ENCODE measurements around the gene TAB2.

GRCh38 chr6:149347067-149347466 is 29.6 kb downstream of the TAB2 start:
- TF ChIP-seq, protein P1, sequence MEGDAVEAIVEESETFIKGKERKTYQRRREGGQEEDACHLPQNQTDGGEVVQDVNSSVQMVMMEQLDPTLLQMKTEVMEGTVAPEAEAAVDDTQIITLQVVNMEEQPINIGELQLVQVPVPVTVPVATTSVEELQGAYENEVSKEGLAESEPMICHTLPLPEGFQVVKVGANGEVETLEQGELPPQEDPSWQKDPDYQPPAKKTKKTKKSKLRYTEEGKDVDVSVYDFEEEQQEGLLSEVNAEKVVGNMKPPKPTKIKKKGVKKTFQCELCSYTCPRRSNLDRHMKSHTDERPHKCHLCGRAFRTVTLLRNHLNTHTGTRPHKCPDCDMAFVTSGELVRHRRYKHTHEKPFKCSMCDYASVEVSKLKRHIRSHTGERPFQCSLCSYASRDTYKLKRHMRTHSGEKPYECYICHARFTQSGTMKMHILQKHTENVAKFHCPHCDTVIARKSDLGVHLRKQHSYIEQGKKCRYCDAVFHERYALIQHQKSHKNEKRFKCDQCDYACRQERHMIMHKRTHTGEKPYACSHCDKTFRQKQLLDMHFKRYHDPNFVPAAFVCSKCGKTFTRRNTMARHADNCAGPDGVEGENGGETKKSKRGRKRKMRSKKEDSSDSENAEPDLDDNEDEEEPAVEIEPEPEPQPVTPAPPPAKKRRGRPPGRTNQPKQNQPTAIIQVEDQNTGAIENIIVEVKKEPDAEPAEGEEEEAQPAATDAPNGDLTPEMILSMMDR (IDR thresholded peaks at IDR 0.05): no peak
- no peak for TF ChIP-seq POLR2A (IDR thresholded peaks at IDR 0.05)
